GM21723 (cell line): Measurements from ENCODE around the gene ELMO1.

Experiments used
- ATAC-seq: cut with Tn5 transposase; IDR thresholded peaks from one replicate; pipeline ENCODE4 v1.9.1; 2021; ENCODE audit warnings: mild to moderate bottlenecking, moderate library complexity; ENCODE audit not compliant: unreplicated experiment

ELMO1 gene

DNA sequence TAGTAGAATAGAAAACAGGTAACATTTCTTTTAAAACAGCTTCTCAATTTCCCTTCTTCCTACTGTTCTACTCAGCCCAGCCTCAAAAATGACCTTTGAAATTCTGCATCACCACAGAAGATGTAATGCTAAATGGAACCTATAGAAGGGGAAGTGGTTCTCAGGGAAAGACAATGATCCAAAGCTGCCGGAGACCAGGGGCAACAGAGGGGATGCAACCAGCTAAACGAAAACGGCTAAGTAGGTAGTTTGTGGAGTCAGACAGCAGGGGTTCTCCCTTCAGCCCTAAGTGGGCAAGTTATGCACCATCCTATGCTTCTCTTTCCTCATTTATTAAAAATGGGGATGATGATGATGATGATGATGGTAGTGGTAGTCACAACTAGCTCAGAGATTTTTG, 214.3 kb downstream of the ELMO1 start:
- ATAC-seq: no peak

DNA sequence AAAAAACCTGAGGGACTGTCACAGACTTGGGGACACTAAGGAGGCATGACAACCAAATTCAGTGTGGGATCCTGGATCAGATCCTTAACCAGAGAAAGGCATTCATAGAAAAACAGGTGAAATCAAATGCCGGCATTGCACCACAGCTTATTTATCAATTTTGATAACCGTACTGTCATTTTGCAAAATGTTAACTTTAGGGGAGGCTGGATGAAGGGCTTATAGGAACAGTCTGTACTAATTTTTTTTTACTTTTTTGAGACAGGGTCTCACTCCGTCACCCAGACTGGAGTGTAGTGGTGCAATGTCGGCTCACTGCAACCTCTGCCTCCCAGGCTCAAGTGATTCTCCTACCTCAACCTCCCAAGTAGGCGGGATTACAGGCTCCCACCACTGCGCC, 217.1 kb downstream of the ELMO1 start:
- no peak for ATAC-seq

DNA sequence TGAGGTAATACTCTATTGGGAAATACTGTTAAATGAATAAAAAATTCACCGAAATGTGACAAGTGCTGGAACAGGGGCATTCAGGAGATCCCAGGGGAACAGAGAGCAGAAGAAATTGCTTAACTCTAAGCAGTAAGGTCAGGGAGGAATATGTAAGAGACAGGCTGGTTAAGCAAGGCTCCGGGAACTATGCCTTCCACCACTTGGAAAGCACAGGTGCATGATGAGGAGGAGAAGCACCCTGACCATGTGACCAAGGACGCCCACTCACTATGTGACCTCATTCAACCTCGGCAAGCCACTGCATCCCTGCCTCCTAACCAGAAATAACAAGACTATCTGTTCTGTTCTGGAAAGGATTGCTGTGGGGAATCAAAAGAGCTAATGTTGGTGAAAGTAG, 218.4 kb downstream of the ELMO1 start:
- no peak for ATAC-seq

DNA sequence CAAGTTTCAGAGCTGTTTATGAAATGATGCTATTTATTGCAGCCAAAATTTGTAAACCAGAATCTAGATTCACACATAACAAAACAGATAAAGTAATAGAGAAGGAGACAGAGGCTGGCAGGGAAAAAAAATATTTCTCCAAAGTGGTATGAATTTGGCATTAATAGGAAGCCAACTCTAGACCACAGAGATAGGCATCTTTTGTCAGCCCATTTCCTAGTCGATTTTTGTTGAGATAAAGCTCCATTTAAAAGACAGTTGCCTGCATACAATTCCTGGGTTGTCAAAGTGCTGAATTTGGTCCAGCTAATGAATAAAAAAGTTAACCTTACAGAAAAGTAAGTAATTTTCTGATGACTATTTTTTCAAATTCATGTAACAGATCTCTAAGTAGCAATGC, 219.3 kb downstream of the ELMO1 start:
- no peak for ATAC-seq

DNA sequence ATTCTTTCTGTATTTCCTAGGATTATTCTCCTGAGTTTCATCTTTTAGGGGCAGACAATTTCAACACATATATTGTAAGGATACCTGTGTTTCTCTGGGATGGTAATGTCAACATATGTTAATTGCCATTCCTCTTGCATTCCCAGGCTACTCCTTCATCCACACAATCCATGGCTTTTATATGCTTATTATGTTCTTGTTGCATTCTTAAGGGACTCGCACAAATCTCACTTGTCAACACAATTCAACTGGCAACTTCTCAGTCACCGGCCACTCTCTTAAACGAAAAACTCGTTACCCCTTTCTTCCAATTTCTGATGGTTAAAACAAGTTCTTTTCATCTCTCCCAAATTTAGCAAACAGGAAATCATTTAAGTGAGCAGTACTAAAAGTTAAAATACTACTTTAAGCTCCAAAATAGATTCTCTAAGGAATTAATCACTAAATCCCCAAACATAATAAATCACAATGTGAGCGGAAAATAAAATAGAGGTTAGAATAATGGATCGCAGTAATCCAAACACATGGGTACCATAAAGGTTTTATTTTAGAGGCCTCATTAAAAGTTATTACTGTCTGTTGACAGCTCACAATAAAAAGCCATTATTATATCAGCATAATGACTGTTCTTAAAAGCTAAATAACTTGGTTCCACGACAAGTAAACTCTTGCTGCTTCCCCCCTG, 223.2 kb downstream of the ELMO1 start:
- ATAC-seq: no peak

DNA sequence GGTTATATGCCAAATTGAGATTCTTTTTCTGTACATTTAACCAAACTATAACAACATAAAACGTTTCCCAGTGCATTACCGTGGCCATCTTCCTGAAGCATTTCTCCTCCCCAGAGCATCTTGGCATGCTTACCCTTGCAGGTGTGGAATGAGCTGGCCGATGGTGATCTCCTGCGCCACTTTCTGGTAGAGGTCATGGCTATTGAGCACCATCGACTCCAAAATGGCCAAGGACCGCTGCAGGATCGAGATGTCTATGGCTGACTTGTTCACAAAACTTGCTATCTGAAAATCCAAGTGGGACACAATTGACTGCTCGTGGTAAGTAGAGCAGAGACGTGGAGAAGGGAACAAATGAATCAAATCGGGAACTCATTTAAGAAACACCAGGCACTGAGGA, 223.9 kb downstream of the ELMO1 start:
- ATAC-seq: no peak

DNA sequence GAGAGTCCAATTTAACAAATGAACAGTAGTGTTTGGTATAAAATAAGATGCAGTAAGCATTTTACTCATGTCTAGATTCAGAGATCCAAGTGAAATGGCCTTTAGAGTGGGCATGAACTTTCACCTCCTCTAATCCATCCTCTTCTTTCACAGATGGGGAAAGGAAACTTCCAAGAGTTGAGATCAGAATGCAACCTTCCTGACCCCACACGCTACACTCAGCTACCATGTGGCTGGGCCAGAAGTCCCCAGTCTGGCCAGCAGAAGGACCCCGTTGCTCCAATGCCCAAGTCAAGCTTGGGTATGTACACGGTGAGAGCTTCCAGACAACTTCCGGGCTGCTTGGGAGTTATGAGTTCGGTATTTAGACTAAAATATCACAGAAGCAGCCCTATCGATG, 228.0 kb downstream of the ELMO1 start:
- ATAC-seq: no peak

DNA sequence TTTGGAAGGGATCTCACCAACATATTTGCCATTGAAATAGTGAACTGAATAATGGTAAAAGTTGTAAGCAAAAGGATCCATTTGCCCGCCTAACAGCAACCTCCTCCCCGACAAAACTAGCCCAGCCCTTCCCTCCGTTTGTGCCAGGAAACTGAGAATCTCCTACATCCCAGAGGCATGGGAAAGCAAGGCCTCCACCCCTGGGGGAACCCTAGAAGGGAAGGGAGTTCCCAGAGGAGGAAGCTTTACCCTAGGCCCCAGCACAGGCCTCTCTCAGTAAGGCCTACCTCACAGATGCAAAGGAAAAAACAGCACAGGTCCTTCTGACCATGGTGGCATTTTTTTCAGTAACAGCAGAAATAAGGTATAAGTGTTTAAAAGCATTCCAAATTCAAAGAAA, 229.7 kb downstream of the ELMO1 start:
- ATAC-seq: no peak

DNA sequence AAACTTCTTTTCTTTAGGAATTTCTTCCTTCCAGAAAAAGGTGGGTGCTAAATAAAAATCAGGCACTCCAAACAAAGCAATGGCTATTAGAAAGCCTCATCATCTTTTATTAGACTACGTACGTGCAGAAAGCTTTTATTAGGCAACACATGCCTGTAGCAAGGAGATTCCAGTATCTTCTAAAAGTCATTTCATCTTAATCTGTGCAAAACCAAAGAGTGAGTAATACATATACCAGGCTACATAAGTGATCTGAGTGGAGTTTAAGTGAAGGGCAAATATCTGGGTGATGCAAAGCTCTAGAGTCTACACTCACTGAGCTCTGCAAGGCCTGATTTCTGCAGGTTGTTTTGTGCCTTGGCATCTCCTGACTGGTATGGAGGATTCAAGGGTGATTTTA, 231.7 kb downstream of the ELMO1 start:
- ATAC-seq: no peak

DNA sequence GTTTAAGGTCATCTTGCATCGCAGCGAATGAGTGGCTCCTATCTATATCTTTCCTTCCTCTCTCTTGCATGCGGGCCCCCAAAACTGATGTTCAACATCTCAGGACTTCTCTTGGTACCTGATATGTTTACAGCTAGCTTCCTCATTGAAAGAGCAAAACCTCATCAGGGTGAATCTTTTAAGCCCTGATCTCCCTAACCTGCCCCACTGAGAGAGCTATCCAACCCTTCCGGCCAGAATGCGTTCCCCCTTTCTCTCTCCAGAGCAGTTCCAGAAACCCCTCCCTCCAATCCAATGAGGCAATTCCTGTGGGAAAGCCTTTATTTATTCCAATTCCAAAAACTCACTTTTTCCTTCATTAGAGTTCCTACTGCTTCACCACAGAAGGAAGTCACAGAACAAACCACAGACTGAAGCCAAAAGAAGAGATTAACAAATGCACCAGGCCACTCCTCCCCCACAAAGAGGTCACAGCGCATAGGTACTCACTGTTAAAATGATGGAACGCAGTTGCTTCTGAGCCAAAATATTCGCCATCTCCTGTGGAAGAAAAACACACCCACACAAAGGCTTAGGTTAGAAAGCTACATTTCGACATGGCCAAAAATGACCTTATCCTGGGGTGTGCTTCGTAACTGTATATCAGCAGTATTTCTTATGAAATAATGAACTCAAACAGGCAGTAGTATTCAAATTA, 232.4 kb downstream of the ELMO1 start:
- no peak for ATAC-seq

DNA sequence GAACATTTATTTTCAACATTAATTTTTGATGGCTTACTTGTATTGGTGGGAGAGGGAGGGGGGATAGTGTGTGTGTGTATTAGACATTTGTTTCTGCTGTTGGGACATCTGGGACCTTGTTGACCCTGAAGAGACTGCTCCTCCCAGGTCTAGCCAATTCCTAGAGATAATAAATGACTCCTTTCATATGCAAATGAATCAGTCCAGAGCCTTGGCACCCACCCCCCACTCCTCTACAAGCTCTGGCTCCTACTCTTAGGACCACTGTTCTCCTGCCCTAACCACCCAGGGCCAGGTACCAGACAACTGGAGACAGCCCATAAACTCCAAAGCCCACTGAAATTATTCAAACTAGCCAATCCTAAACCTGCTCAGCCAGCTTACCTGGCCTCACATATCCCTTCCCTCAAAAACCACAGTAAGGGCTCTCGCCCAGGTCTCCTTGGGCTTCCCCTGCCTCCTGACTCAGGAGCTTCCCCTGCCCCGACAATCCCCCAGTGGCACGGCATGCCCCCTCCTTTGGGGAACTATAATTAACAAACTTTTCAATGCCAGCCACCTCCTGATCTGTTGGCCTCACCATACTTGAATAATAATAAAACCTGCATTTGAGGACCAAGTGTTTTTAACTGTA, 233.3 kb downstream of the ELMO1 start:
- no peak for ATAC-seq

DNA sequence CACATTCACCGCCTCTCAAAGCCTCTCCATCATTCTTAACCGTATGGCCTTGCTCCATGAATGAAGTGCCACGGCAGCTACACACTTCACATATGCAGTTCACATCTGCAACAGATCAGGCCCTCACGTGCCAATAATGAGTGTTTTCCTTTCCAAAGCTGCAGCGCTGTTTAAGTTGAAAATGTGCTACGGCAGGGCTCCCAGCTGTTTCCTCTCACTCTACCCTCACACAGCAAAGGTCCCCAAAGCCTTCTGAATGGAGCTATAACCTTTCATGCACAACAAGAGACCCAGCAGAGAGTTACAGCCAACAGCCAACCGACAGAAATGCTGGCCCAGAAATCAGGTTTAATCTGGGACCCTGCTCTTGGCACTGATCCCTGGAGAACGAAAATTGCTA, 236.1 kb downstream of the ELMO1 start:
- ATAC-seq: no peak

DNA sequence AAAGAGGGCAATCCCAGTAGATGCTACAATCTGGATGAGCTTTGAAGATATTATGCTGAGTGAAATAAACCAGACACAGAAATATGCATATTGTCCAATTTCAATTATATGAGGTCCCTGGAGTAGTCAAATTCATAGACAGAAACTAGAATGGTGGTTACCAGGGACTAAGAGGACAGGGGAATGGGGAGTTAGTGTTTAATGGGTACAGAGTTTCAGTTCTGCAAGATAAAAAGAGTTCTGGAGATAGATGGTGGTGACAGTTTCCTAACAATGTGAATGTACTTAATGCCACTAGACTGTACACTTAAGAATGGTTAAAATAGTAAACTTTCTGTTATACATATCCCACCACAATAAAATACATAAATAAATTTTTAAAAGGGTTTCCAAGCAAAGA, 236.6 kb downstream of the ELMO1 start:
- peak; percentile 48 for ATAC-seq

DNA sequence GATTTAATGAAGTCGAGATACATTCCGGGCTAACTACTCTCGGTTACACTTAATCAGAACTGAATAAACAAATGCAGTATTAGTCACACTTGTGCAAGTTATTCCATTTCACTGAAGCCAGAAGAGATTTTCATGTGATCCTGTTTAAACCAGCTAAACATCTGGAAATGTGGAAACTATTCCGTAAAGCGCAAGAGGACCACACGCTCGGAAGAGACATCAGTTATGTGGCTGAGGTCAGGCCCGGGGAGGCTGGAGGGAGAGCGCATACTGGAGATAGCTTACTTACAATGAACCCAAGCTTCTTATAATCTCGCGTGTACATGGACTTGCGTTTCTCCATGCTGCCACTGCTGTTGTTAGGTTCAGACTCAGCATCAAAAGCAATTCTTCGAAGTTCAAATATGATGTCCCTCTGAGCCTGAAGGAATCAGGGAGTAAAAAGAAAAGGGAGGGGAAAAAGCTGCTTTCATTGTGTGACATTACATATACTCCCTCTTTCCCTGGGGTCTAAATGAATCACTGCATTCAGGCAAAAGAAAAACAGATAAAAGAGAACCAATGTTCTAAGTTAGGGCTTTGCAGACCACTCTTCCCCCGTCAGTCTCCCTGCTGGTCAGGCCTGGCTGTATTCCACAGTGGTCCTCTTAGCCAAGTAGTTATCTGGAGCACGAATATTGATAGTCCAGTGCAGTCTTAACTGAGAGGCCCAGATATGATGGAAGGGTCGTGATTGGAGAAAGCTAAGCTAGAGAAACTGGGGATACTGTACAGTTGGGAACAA, 237.4 kb downstream of the ELMO1 start:
- no peak for ATAC-seq

DNA sequence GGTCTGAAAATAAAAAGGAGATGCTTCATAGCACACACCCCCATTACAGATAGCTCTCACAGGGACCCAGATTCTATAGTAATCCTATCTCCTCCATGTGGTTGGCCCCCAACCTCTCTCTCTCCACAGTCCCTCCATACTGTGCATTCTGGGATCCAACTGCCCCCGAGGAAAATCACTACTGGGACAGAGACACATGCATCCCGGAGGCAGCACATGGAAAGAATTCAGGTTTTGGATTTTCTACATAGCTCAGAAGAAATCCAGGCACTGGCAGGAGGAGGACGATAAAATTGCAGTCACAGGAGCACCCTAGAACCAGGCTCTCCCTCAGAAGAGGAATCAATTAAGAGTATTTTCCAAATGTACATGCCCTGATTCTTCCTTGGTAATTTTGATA, 239.5 kb downstream of the ELMO1 start:
- no peak for ATAC-seq

DNA sequence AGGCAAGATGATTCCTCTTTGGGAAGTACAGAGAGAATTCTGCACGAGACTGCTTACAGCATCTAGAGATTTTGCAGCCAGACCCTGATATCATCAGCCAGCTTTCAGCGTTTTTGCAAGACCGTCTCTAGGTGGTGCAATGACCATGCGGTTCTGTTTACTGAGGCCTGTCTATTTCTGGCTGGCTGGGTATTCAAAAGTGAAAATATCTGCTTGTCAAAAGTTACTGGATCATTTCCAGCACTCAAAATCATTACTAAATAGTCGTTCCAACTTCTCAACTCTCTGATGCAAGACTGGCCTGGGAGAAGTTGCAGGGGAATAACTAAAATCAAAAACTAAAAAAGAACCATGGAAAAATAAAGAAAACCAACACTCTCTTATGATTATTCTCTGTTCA, 240.1 kb downstream of the ELMO1 start:
- ATAC-seq: peak; percentile 77

DNA sequence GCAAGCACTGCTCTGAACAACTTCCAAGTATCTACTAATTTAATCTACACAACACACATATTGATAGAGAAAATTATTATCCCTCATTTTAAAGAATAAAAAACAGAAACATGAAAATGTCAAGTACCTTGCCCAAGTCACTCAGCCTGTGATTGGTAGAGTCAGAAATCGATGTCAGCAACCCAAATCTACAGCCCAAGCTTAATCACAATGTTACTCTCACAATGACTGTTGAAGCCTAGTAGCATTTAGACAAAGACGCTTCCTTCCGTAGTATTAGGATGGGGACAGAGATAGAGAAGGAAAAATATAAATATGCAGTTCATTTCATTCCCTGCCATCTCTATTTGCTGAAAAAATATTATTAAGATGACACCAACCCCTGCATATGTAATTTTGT, 242.5 kb downstream of the ELMO1 start:
- ATAC-seq: no peak

DNA sequence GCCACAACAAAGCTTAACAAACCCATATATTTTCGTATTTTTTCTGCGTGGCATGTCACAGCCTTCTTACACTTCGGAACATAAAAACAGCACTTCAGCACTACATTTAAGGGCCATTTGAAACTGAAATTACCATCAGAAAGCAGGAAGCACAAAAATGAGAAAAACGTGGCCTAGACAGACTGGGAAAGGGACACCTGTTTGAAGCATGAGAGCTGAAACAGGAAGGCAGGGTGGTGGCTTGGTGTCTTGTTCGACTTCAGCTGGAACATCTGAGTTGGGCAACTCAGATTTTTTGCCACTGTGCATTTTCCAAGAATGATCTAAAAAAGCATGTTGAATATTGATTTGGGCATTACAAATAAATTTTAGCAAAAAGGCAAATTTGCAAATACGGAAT, 243.2 kb downstream of the ELMO1 start:
- ATAC-seq: no peak

DNA sequence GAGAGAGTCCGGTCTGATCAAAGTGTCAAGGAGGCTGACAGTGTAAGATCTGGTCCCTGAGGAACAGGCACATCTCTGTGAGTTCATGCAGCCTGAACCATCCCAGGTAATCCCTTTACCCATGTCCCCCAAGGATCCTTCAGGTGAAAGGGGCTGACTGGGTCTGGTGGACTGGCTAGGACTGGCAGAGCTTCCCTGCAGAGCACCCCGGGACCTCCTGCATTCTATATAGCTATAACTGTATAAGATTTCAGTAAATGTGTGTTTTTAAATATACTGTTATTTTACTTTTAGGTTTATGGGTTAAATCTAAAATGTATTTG, 246.8 kb downstream of the ELMO1 start:
- ATAC-seq: no peak

DNA sequence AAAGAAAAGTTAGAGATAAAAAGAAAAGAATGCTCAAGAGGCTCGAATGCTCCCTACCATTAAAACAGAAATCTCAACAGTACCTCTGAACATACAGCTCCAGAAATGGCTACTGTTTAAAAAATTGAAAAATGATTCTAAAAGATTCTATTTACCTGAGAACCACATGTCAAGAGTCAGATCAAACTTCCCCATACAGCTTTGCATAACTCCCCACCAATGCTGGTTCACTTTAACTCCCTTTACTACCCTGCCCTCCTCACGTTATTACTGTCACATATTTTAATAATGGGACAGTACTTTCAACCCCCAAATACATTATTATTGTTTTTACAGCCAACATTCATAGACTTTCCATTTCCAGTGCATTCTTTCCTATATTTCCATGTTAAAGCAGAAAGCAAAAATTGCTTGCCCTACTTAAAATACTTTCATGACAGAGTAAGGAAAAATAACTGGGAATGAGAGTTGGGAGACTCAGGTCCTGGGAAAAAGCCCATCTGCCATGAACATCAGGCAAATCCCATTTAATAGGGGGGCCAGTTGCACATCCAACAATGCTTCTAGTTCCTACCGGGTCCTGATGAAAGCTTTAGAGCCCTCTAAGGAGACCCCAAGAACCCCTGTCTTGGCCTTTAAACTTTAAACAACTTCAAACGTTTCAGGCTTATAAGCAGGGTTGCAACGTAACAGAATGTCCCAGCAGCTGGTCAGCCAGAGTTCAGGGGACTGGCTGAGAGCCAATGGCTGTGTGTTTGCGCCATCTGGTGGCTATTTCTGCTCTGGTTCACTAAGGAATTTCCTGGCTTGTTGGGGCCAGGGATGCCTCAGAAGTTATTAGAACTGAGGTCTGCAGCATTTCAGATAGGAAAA, 247.4 kb downstream of the ELMO1 start:
- ATAC-seq: peak; percentile 65
